Cardiac fibroblast (primary cell): ENCODE measurements around the gene ZNF80.
"Not testable (repeated sequence)": the region's sequence is repeated elsewhere in the genome, so short reads cannot be mapped to it uniquely, and the experiment has no call there.

Source experiments
- DNase-seq, 2 donors: peaks; one replicate each; pipeline versions ENCODE4 v3.0.0 to v3.0.0-alpha.2; 2010; ENCODE audit warnings: low read depth in 2 of 2
- H3K4me3 ChIP-seq, 2 donors: replicated peaks in 1 of 2; 1 replicate in 1 of 2; 2 replicates in 1 of 2; pipeline ENCODE4 v1.5.1; 2011; ENCODE audit warnings: low read depth in 2 of 2, low read length in 2 of 2, mild to moderate bottlenecking in 2 of 2, moderate library complexity in 1 of 2
- TF ChIP-seq, protein P1 (sequence below): IDR thresholded peaks from one replicate; pipeline ENCODE4 v1.5.1; 2011; ENCODE audit warnings: low read depth, mild to moderate bottlenecking, low read length, inconsistent platforms

Gene ZNF80

DNA sequence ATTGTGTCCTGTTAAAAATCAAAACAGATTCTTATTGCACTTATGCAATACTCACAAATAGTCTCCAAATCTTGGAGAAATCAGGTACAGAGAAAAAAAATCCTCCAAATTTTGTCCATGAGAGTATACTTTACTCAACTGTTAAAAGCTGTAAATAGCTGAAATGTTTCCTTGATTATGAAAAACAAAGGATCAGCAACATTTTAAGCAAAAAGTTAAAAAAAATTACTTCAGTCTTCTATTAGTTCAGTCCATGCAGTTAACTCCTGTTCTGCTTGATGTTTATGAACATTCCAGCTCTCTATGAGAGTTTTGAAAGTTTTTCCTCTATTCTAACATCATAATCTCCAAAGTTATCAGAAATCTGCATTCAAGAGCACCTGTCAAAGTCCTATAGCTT is 22.8 kb upstream of the ZNF80 start:
- H3K4me3 ChIP-seq = no peak overlapping the region
- TF ChIP-seq, protein P1, sequence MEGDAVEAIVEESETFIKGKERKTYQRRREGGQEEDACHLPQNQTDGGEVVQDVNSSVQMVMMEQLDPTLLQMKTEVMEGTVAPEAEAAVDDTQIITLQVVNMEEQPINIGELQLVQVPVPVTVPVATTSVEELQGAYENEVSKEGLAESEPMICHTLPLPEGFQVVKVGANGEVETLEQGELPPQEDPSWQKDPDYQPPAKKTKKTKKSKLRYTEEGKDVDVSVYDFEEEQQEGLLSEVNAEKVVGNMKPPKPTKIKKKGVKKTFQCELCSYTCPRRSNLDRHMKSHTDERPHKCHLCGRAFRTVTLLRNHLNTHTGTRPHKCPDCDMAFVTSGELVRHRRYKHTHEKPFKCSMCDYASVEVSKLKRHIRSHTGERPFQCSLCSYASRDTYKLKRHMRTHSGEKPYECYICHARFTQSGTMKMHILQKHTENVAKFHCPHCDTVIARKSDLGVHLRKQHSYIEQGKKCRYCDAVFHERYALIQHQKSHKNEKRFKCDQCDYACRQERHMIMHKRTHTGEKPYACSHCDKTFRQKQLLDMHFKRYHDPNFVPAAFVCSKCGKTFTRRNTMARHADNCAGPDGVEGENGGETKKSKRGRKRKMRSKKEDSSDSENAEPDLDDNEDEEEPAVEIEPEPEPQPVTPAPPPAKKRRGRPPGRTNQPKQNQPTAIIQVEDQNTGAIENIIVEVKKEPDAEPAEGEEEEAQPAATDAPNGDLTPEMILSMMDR = no peak
- DNase-seq = no peak

DNA sequence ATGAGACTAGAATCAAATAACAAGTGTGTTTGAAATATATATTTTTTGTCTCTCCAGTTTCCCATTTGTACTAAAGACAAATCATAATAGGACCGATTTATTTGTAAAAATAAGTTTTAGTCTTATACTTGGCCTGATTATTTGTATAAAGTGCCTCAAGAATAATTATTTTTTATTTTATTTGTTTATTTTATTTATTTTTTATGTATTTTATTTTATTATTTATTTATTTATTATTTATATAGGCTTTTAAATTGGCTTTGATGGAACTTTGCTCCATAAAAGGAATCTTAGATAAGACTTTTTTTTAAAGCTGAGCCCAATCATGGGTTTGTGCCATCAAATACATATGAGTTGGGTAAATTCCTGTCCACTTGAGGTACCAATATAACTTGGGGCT is 22.2 kb upstream of the ZNF80 start:
- no peak overlapping the region for H3K4me3 ChIP-seq
- TF ChIP-seq, protein P1 = no peak
- no peak for DNase-seq

DNA sequence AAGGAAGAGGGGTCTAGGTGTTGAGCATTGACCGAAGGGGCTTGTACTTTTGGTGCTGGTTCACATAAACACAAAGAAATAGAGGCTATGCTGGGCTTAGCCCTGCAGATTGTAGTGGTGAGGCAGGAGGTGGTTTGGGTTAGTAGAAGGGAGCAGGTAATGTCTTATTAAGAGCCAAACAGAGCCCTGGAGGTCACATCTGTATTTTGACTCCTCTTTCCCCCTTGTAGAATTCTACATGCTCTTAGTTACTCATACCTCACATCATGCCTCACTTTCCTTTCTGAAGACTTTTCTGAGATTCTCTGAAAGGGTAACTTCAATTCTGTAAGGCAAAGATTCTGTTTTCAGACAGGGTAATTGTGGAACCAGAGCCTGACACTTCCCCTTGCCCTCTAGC is 16.1 kb upstream of the ZNF80 start:
- TF ChIP-seq, protein P1 = no peak
- no peak for DNase-seq
- H3K4me3 ChIP-seq = no peak overlapping the region

DNA sequence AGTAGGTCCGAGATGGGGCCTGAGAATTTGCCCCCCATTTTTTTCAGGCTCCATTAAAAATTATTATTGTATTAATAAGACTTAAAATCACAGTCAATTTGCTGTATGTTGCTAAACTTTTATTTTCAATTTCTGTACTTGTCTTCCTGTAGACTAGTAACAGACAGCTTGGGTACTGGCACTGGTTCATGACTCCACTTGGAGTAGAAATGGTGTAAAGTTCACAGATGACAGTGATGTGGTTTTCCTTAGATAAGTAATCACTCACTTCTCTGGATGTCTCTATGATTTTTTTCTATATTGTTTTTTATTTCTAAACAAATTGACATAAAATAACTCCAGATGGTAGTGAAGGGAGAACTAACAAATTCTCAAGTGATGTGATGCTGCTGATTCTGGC is 15.6 kb upstream of the ZNF80 start:
- TF ChIP-seq, protein P1 = no peak
- no peak for DNase-seq
- H3K4me3 ChIP-seq = no peak overlapping the region

DNA sequence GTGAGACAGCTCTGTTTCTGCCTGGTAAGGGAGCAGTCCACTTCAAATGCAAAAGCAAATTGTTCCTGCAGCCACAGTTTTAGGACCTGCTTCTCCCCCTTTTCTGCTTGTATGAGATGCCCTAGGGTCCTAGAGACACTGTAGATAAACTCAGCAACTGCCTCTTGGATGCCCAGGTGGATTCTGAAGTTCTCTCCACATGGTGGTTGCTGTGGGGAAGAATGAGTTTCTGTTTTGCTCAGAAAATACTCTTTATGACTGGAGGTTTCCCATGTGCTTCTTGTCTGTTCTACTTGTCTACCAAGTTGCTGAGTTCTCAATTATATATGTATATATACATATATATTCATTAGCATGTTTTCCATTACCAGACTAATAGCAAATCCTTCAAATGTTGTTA is 5.6 kb upstream of the ZNF80 start:
- DNase-seq = no peak
- TF ChIP-seq, protein P1 = no peak
- H3K4me3 ChIP-seq = no peak overlapping the region

DNA sequence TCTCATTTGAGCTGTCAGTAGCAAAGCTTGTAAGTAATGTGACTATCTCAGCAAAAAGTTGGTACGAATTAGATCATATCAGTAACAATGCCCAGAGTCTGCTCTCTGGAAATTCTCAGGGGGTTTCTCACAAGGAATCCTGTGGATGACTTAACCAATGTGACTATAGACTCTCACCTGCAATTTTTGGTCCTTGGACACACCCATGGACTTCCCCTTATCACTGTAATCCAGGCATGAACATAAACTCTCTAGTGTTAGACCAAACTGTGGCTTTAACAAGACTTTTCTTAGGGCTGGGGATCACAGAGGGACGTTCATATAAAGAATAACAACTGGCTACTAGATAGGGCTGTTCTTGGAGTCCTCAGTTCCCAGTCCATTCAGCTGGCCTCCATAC is 3.9 kb upstream of the ZNF80 start:
- TF ChIP-seq, protein P1 = no peak
- DNase-seq = no peak
- H3K4me3 ChIP-seq = no peak overlapping the region

DNA sequence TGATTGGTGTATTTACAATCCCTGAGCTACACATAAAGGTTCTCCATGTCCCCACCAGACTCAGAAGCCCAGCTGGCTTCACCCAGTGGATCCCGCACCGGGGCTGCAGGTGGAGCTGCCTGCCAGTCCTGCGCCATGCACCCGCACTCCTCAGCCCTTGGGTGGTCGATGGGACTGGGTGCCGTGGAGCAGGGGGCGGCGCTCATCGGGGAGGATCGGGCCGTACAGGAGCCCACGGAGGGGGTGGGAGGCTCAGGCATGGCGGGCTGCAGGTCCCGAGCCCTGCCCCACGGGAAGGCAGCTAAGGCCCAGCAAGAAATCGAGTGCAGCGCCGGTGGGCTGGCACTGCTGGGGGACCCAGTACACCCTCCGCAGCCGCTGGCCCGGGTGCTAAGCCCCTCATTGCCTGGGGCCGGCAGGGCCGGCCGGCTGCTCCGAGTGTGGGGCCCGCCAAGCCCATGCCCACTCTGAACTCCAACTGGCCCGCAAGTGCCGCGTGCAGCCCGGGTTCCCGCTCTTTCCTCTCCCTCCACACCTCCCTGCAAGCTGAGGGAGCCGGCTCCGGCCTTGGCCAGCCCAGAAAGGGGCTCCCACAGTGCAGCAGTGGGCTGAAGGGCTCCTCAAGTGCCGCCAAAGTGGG is 888 bp upstream of the ZNF80 start:
- H3K4me3 ChIP-seq, DNase-seq: not testable (repeated sequence)
